Neural progenitor cell (in vitro differentiated cells): ENCODE measurements around the gene PHLPP2.

Experiments
- EZH2 ChIP-seq: fragments of 200-600 bp; sonication (generic); IDR thresholded peaks from 2 replicates; pipeline ENCODE4 v1.6.1; 2017; ENCODE audit warnings: antibody characterized with exemption, mild to moderate bottlenecking, moderate library complexity
- EZH2phosphoT487 ChIP-seq: fragments of 200-600 bp; sonication (generic); IDR thresholded peaks from 2 replicates; pipeline ENCODE4 v1.6.1; 2017; ENCODE audit warnings: antibody characterized with exemption
- TF ChIP-seq, protein P1 (sequence below): fragments of 200-600 bp; sonication (generic); IDR thresholded peaks from 2 replicates; pipeline ENCODE4 v1.5.1; 2017; ENCODE audit warnings: antibody characterized with exemption, mild to moderate bottlenecking

DNA sequence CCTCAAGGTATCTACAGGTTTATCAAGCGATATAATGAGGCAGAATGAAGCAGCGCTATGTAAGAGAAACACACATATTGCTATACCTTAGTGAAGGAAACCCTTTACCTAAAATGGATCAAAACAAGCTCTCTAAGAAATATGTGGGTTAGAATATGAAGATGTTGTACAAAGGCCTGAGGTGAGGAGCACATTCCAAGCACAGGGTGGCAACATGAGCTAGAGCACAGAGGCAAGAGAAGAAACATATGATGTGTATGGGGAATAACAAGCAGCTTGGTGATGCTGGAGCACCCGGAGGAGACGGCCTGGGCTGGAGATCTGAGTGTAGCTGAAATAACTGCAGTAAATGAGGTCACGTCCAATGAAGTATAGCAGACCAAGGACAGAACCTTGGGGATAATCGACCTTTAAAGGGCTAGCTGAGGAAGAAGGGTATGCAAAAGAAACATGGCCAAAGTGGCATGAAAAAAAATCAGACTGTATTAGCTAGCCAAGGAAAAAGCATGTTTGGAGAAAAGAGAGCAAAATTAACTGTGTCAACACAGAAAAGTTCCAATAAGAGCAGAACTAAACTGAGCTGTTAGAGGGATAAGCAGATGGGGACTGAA is 54.5 kb downstream of the PHLPP2 start:
- TF ChIP-seq, protein P1, sequence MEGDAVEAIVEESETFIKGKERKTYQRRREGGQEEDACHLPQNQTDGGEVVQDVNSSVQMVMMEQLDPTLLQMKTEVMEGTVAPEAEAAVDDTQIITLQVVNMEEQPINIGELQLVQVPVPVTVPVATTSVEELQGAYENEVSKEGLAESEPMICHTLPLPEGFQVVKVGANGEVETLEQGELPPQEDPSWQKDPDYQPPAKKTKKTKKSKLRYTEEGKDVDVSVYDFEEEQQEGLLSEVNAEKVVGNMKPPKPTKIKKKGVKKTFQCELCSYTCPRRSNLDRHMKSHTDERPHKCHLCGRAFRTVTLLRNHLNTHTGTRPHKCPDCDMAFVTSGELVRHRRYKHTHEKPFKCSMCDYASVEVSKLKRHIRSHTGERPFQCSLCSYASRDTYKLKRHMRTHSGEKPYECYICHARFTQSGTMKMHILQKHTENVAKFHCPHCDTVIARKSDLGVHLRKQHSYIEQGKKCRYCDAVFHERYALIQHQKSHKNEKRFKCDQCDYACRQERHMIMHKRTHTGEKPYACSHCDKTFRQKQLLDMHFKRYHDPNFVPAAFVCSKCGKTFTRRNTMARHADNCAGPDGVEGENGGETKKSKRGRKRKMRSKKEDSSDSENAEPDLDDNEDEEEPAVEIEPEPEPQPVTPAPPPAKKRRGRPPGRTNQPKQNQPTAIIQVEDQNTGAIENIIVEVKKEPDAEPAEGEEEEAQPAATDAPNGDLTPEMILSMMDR = no peak
- TF ChIP-seq EZH2 (no peak), EZH2phosphoT487 (no peak)
